ENCODE data around the gene INSYN1. TPM values are rescaled to one million over a fixed set of nuclear protein-coding genes. Genes with fewer than 3 reads are reported as not detected.

The INSYN1 gene
- total and polyA plus RNA-seq, 9 of the 15 experiments (the other 6 are each of a cell fraction or from before 2014, with no cell fraction given), result not detected

DNA sequence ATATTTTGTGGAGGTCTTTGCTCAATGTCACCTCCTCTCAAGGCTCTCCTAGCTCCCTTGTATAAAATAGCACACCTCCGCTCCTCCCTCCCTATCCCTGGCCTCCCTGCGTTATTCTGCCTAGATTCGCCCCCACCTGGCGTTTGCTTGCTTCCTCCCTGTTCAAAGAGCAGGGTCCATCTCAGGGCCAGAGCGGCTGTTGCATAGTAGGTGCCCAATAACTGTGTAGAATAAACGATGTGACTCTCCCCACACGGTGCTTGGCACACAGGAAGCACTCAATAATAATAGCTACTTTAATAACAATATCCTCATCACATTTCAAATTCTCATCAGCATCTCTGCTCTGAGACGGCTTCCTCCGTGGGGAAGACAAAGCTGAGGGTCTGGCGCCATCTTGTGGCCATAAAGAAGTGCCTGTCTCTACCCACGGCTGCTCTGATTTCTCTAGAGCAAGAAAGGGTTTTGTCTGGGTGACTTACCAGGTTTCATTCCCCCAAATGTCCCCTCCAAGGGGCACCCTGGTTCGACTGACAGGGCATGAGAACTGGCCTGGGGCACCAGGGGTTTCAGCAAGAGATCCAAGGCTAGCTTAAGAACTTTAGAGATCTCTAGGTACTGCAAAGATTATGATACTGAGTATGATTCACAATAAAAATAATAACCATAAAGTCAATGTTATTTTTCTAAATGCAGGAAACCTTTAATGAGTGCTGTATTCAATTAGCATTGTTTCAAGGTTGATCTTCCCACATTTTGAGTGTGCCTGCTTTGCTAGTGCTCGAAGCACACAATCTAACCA is 52.9 kb downstream of the INSYN1 start (continued):
- TF ChIP-seq CEBPZ (IDR thresholded peaks at IDR 0.05; ENCODE audit: borderline replicate concordance, low read depth, low read length) (no peak), SRF (CRISPR knock-in tag; IDR thresholded peaks at IDR 0.05) (no peak), ZNF347 (CRISPR knock-in tag; IDR thresholded peaks at IDR 0.05; ENCODE audit: low read depth) (no peak), ZNF780A (CRISPR knock-in tag; IDR thresholded peaks at IDR 0.05) (no peak), CTBP1 (IDR thresholded peaks at IDR 0.05; ENCODE audit: borderline replicate concordance) (peak; percentile 45; the same call in 1 of the 2 replicates), ZNF175 (CRISPR knock-in tag; IDR thresholded peaks at IDR 0.05; ENCODE audit: low read depth) (no peak), ELF1 (tag; IDR thresholded peaks at IDR 0.05) (no peak), GTF2B (IDR thresholded peaks at IDR 0.05; ENCODE audit: extremely low read depth, insufficient read length) (no peak), MYC (IDR thresholded peaks at IDR 0.05; ENCODE audit: low read depth, low read length) (no peak), MYC (CRISPR knock-in tag; IDR thresholded peaks at IDR 0.05; ENCODE audit: borderline replicate concordance, low read depth) (no peak), XRCC5 (IDR thresholded peaks at IDR 0.05; ENCODE audit: low read depth, low read length) (peak; percentile 70; the same call in 1 of the 2 replicates), RCOR1 (IDR thresholded peaks at IDR 0.05; ENCODE audit: borderline replicate concordance in 1 of 2, low read depth in 2 of 2, low read length in 2 of 2) (0 out of 4 replicates have a peak, but pooled peaks of 1 of the 2 experiments have one; percentile 42), RAD21 (CRISPR knock-in tag; conservative IDR thresholded peaks at IDR 0.05 in 1 of 2, IDR thresholded peaks at IDR 0.05 in 1 of 2) (peak; percentile 91 to 94), NR3C1 (CRISPR knock-in tag; IDR thresholded peaks at IDR 0.05) (no peak), ZNF764 (CRISPR knock-in tag; IDR thresholded peaks at IDR 0.05; ENCODE audit: low read depth) (no peak)
- TF ChIP-seq, protein P1, sequence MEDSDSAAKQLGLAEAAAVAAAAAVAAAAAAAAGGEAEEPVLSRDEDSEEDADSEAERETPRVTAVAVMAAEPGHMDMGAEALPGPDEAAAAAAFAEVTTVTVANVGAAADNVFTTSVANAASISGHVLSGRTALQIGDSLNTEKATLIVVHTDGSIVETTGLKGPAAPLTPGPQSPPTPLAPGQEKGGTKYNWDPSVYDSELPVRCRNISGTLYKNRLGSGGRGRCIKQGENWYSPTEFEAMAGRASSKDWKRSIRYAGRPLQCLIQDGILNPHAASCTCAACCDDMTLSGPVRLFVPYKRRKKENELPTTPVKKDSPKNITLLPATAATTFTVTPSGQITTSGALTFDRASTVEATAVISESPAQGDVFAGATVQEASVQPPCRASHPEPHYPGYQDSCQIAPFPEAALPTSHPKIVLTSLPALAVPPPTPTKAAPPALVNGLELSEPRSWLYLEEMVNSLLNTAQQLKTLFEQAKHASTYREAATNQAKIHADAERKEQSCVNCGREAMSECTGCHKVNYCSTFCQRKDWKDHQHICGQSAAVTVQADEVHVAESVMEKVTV (CRISPR knock-in tag; IDR thresholded peaks at IDR 0.05), result peak; percentile 90
- TF ChIP-seq, protein P2, sequence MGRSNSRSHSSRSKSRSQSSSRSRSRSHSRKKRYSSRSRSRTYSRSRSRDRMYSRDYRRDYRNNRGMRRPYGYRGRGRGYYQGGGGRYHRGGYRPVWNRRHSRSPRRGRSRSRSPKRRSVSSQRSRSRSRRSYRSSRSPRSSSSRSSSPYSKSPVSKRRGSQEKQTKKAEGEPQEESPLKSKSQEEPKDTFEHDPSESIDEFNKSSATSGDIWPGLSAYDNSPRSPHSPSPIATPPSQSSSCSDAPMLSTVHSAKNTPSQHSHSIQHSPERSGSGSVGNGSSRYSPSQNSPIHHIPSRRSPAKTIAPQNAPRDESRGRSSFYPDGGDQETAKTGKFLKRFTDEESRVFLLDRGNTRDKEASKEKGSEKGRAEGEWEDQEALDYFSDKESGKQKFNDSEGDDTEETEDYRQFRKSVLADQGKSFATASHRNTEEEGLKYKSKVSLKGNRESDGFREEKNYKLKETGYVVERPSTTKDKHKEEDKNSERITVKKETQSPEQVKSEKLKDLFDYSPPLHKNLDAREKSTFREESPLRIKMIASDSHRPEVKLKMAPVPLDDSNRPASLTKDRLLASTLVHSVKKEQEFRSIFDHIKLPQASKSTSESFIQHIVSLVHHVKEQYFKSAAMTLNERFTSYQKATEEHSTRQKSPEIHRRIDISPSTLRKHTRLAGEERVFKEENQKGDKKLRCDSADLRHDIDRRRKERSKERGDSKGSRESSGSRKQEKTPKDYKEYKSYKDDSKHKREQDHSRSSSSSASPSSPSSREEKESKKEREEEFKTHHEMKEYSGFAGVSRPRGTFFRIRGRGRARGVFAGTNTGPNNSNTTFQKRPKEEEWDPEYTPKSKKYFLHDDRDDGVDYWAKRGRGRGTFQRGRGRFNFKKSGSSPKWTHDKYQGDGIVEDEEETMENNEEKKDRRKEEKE (IDR thresholded peaks at IDR 0.05; ENCODE audit: borderline replicate concordance in 1 of 2, control insufficient read depth in 1 of 2, low read depth in 2 of 2, low read length in 1 of 2), result no peak

All from K562 (cell line).